SK-N-SH (cell line): ENCODE results near the gene MAN2A2.

ENCODE experiments used
- CHD2 ChIP-seq: fragments of 150-350 bp; IDR thresholded peaks from 2 replicates; pipeline ENCODE4 v1.6.1; 2018; ENCODE audit warnings: low read length; ENCODE audit not compliant: partially characterized antibody
- EZH2phosphoT487 ChIP-seq: fragments of 200-600 bp; sonication (generic); IDR thresholded peaks from 2 replicates; pipeline ENCODE4 v1.6.1; 2017; ENCODE audit warnings: low read depth, mixed run types, mild to moderate bottlenecking, antibody characterized with exemption, moderate library complexity, borderline replicate concordance
- POLR2AphosphoS5 ChIP-seq: IDR thresholded peaks from 2 replicates; pipeline ENCODE4 v1.6.1; 2012; ENCODE audit warnings: low read depth, low read length
- SMC3 ChIP-seq: IDR thresholded peaks from 2 replicates; pipeline ENCODE4 v1.6.1; 2012; ENCODE audit warnings: low read depth, low read length, improper control_type of control experiment
- TAF1 ChIP-seq: IDR thresholded peaks from 2 replicates; pipeline ENCODE4 v1.6.1; 2012; ENCODE audit warnings: low read depth, mild to moderate bottlenecking, low read length, moderate library complexity, borderline replicate concordance
- TF ChIP-seq, protein P1 (sequence below): fragments of 200-600 bp; sonication (generic); IDR thresholded peaks from 2 replicates; pipeline ENCODE4 v1.6.1; 2017; ENCODE audit warnings: antibody characterized with exemption, mild to moderate bottlenecking, moderate library complexity

DNA sequence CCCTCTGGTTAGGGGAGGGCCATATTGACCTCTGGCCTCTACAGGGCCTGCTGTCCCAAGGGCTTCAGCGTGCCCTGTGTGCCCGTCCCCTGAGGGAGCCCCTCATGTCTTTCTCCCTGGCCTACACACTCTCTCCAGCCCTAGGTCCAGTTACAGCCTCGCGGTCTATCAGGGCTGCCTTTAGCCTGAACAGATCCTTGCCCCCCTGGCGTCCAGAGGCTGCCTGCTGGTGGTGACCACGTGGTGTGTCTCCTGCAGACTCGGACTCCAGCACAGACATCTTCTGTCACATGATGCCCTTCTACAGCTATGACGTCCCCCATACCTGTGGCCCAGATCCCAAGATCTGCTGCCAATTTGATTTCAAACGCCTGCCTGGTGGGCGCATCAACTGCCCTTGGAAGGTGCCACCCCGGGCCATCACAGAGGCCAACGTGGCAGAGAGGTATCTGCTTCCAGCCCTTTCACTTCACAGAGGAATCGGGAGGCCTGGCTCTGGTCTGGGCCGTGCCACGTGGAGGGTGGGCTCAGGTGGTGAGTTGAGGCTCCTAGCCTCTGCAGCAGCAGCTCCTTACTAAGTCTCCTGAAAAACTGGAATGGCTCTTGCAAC is 4.1 kb downstream of the MAN2A2 start:
- no peak for TF ChIP-seq POLR2AphosphoS5
- TF ChIP-seq, protein P1, sequence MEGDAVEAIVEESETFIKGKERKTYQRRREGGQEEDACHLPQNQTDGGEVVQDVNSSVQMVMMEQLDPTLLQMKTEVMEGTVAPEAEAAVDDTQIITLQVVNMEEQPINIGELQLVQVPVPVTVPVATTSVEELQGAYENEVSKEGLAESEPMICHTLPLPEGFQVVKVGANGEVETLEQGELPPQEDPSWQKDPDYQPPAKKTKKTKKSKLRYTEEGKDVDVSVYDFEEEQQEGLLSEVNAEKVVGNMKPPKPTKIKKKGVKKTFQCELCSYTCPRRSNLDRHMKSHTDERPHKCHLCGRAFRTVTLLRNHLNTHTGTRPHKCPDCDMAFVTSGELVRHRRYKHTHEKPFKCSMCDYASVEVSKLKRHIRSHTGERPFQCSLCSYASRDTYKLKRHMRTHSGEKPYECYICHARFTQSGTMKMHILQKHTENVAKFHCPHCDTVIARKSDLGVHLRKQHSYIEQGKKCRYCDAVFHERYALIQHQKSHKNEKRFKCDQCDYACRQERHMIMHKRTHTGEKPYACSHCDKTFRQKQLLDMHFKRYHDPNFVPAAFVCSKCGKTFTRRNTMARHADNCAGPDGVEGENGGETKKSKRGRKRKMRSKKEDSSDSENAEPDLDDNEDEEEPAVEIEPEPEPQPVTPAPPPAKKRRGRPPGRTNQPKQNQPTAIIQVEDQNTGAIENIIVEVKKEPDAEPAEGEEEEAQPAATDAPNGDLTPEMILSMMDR, result no peak
- no peak for TF ChIP-seq CHD2
- no peak for TF ChIP-seq SMC3
- TF ChIP-seq EZH2phosphoT487, result no peak
- no peak for TF ChIP-seq TAF1
